SHP77 treated with DMSO at 0.1 percent for 48 hours (cell line): ENCODE results near the gene PPARD.
"Not testable (repeated sequence)": the region's sequence is repeated elsewhere in the genome, so short reads cannot be mapped to it uniquely, and the experiment has no call there.

Experiments
- DNase-seq: peaks from one replicate; lab custom pipeline; 2025; lab: John Stamatoyannopoulos, UW

Gene PPARD

GRCh38 chr6:35381132-35381531, 38.8 kb downstream of the PPARD start:
- DNase-seq = no peak

- DNase-seq = no peak
Observed at GRCh38 chr6:35382015-35382414, 39.7 kb downstream of the PPARD start.

GRCh38 chr6:35385457-35386202, 43.3 kb downstream of the PPARD start:
- DNase-seq = no peak

- DNase-seq = no peak
Observed at GRCh38 chr6:35386989-35387388, 44.6 kb downstream of the PPARD start.

DNA sequence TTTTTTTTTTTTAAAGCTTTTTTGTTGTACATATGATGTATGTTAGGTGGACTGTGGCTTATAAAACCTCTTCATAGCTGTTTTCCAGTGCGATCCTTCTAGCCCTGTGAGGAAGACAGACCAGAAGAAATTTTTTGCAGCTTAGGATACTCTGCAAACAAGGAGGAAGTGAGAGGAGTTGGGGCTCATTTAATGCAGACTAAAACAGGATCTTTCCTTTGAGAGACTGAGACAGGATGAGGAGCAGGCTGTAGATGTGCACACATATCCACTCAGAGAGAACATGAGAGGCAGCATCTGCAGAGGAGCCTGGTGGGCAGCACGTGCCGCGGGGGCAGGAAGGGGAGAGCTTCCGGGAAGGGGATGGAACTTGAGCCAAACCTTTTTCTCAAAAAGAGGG, 45.7 kb downstream of the PPARD start:
- DNase-seq = no peak

GRCh38 chr6:35388772-35389352, 46.5 kb downstream of the PPARD start:
- no peak for DNase-seq

- DNase-seq = not testable (repeated sequence)
Observed at GRCh38 chr6:35389386-35389785, 47.0 kb downstream of the PPARD start.

- no peak for DNase-seq
Observed at GRCh38 chr6:35391240-35391968, 49.0 kb downstream of the PPARD start.

DNA sequence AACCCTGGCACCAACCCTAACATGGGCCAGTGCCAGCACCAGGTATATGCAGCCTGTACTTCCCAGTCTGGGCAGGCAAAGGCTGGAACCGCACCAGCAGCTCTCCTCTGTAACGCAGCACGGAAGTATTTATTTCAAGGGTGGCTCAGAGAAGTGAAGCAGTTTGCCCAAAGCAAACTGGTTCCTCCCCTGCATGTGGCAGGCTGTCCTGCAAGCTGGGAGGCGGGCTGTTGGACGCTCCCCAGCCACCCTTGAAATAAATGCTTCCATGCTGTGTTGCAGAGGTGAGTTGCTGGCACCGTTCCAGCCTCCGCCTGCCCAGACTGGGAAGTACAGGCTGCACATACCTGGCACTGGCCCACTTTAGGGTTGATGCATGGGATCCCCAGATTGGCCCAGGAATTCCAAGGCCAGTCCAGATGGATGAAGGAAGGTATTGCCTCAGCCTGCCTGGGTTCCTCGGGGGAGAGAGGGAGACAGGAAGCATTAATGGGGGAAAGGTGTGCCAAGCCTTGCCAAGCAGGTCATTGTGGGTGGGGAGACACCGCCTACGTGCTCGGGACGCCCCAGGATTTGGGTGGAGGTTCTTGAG, 49.8 kb downstream of the PPARD start:
- DNase-seq = no peak

DNA sequence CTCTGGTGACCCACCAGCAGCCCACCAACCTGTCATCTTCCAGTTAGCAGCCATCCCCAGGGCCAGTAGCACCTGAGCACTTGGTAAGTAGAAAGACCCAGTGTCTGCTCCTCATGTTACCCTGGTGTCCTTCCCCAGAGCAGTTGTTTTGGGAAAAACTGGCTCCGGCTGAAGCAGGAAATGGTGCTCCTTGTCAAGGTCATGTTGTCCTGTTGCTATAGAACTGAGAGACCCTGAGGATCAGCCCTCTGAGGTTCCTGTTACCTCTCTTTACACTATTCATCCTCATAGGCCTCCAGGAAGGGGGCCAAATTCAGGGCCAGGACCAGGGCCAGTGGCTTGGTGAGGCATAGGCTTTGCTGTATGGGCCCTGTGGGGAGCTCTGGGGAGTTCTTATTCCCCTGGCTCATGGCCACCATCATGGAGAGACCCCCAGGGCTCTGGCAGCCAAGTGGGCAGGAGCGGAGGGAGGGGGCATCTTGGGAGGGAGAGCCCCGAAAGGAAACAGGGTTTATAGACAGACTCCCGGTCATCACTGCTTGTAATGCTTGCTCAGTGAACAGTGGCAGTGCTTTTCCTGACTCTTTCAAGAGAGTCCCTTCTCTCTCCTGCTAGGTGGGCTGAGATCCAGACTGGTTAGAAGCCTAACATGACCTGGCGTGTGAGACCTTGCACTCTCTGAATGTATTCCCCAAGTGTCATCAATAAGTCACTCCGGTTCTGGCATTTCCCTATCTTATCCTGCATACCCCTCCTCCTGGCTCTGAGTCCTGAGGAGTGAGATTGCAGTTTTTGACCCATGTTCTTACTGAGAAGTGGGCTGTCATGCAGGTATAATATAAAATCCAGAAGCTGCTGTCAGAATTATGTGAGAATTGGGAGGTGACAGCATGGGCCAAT, 50.7 kb downstream of the PPARD start:
- DNase-seq = no peak

GRCh38 chr6:35396991-35397390, 54.6 kb downstream of the PPARD start:
- DNase-seq = no peak

DNA sequence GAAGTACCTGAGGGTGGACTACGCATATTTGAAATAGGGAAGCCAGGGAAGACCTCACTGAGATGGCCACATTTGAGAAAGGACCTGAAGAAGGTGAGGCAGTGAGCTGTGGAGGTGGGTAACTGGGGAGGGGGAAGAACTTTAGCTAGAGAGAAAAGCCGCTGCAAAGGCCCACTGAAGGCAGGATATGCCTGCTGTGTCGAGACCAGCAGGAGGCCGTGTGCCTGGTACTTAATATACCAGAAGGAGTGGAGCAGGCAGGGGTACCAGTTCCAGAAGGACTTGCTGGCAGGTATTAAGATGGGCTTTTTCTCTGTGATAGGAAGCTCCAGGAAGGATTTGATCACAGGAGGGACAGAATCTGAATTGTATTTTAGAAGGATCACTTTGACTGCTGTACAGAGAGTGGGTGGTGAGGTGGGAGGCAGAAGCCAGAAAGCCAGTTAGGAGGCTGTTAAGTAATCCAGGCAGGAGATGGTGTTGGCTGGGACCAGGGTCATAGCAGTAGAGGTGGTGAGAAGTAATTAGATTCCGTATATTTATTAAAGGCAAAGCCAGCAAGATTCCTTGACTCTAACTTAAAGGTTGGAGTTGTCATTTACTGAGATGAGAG, 55.6 kb downstream of the PPARD start:
- no peak for DNase-seq

- DNase-seq = no peak
Observed at GRCh38 chr6:35398526-35398925, 56.2 kb downstream of the PPARD start.

DNA sequence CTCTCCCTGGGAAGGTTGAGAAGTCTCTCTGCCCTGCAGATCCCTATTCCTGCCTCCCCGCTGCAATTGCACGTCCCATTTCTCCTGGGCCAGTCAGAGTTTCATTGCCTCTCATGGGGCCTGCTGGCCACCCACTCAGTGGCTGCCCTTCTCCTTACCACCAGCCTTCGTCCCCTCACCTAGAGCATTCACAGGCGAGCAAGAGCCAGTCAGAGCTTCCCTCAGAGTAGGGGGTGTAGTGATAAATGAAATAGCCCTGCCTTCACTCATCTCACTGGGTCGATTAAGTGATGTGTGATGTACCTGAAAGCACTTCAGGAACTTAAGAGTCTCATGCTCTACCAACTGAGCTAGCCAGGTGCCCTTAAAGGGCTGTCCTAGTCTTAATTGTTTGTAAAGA, 57.8 kb downstream of the PPARD start:
- no peak for DNase-seq

GRCh38 chr6:35400901-35401311, 58.5 kb downstream of the PPARD start:
- no peak for DNase-seq

DNA sequence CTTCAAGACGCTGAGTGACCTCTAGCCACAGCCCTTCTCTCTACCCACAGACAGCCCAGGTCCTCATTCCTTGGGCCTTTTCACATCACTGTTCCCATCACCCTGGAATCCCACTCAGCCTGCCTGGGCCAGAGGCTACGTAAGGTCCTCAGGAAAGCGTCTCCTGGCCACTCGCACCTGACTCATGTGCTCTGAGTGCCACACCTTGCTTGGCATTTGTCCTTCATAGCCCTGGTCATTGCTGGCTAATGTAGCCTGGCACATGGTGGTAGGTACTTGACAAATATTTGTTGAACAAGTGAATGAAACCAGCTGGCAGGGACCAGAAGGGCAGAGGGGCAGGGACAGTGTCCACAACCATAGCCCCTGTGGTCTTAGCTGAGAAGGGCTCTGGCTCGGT, 59.2 kb downstream of the PPARD start:
- DNase-seq = no peak

GRCh38 chr6:35402136-35402855, 59.9 kb downstream of the PPARD start:
- DNase-seq = no peak

DNA sequence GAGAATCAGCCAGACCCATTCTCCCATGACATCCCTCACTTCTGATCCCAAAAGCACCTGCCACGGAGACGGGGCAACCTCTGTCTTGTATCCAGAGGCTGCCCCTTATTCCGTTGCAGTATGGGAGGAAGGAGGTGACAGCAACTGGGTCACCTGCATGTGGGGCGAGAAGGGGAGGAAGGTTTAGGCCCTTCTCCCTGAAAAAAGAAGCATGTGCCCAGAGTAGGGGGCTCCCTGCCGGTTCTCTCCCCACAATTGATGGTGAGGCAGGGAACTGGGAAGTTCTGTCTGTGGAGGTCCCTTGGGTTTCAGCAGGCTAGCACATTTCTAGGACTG, 60.5 kb downstream of the PPARD start:
- no peak for DNase-seq

DNA sequence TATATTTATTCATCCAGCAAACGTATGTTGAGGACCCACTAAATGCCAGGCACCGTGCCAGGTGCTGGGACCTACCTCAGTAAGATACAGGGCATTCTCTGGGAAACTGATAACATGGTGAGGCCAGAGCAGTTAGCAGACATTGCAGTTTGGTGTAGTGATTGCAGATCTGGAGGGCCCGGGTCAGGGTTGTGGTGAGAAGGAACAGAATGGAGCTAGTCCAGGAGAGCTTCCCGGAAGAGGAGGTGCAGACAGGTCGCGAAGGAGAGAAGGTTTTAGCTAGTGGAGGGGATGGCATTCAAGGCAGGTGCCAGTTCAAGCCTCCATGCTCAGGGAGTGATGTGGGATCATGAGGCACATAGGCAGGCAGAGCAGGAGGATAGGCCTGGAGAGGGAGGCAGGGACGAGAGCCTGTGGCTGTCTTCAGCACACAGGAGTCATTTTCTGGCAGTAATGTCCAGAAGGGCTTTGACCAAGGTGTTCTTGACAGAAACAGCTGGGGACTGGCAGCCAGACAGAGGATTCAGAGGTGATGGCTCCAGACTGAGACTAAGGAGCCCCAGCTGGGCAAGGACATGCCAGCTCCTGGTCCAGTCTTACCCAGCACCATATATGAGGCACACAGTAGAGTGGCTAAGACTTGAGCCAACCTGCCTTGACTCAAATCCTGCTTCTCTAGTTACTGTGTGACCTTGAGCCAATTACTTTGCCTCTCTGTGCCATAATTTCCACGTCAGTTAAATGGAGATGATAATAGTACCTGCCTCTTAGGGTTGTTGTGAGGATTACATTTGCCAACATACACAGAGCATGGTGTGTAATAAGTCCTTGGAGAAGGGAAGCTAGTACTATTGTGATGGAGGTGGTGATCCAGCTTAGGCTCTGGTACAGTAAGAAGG, 61.4 kb downstream of the PPARD start:
- DNase-seq = no peak
